Hepatocyte (in vitro differentiated cells): ENCODE data around the gene GASK1B.

Source experiments
- CTCF ChIP-seq: fragments of 200-600 bp; sonication (generic); IDR thresholded peaks from 2 replicates; pipeline ENCODE4 v1.5.1; 2016; ENCODE audit warnings: antibody characterized with exemption, mild to moderate bottlenecking; ENCODE audit not compliant: poor library complexity
- EZH2 ChIP-seq: fragments of 200-600 bp; sonication (generic); IDR thresholded peaks from 2 replicates; pipeline ENCODE4 v1.6.1; 2016; ENCODE audit warnings: antibody characterized with exemption, mild to moderate bottlenecking, borderline replicate concordance

- no peak for TF ChIP-seq CTCF
- no peak for TF ChIP-seq EZH2
These were observed 37.3 kb upstream of the GASK1B start, which contains the start of gene TMEM144 for GRCh38 chr4:158209825-158210807.
